HEK293 (cell line): ENCODE results near the gene AADAT.

ENCODE experiments used
- ZSCAN16 ChIP-seq: fragments of 450-650 bp; formaldehyde crosslinking; IDR thresholded peaks from 2 replicates; pipeline ENCODE4 v1.5.1; 2016; ENCODE audit warnings: missing biosample characterization, missing genetic modification characterization
- TF ChIP-seq, protein P1 (sequence below): fragments of 450-650 bp; formaldehyde crosslinking; IDR thresholded peaks from 2 replicates; pipeline ENCODE4 v1.5.1; 2016; ENCODE audit warnings: missing biosample characterization, missing genetic modification characterization

DNA sequence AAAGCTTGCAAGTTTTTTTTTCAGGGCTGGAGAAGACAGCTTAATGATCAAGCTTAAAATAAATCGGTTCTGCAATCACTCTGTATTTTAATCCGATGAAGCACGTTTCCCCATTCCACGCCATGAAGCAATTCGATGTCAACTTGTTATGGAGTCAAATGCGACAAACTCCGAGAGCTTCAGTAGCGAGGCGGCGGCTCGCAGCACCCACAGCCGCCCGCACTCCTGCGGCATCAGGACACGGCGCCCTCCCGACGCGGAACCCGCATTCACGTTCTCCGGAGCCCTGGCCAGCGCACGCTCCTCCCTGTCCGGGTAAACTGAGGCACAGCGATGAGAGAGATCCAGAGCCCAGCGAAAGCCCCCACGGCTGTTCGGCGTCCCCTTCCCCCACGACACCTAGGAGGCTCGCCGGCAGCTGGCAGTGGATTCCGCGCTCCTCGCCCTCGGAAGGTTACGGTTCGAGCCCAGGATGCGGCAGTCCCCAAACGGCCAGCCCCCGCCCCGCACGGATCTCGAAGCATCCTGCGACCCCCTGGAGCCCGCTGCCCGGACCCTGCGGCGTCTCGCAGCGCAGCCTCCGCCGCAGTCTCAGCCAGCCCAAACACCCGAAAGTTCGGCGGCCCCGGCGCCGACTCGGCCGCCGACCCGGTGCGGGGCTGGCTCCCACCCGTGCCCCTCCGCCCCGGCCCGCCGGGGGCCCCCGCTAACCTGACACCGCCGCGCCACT, 64.1 kb downstream of the AADAT start:
- TF ChIP-seq, protein P1, sequence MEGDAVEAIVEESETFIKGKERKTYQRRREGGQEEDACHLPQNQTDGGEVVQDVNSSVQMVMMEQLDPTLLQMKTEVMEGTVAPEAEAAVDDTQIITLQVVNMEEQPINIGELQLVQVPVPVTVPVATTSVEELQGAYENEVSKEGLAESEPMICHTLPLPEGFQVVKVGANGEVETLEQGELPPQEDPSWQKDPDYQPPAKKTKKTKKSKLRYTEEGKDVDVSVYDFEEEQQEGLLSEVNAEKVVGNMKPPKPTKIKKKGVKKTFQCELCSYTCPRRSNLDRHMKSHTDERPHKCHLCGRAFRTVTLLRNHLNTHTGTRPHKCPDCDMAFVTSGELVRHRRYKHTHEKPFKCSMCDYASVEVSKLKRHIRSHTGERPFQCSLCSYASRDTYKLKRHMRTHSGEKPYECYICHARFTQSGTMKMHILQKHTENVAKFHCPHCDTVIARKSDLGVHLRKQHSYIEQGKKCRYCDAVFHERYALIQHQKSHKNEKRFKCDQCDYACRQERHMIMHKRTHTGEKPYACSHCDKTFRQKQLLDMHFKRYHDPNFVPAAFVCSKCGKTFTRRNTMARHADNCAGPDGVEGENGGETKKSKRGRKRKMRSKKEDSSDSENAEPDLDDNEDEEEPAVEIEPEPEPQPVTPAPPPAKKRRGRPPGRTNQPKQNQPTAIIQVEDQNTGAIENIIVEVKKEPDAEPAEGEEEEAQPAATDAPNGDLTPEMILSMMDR (tag by site-specific recombination) = no peak
- no peak for TF ChIP-seq ZSCAN16 (tag by site-specific recombination)
